GM23338 (cell line): Measurements from ENCODE around the gene MORN2. TPM values are rescaled to one million over a fixed set of nuclear protein-coding genes. Genes with fewer than 3 reads are reported as not detected.

Source experiments
- ATAC-seq: fragments of 200-7000 bp; cut with Tn5 transposase; 3 replicates; pipeline ENCODE4 v1.9.1; 2020
- DNase-seq: peaks from one replicate; pipeline ENCODE4 v3.0.0-alpha.2; 2015; ENCODE audit warnings: low spot score
- H2AFZ ChIP-seq: fragments of 200-600 bp; sonication (generic); 2 replicates; pipeline ENCODE4 v1.8.0; 2016; ENCODE audit warnings: antibody characterized with exemption, mild to moderate bottlenecking, moderate library complexity
- H3F3A ChIP-seq: fragments of 200-600 bp; sonication (generic); replicated peaks from 2 replicates; pipeline ENCODE4 v1.8.0; 2017; ENCODE audit warnings: antibody characterized with exemption, mixed run types, low read depth
- H3K27ac ChIP-seq: fragments of 200-600 bp; sonication (generic); 2 replicates; pipeline ENCODE4 v1.6.1; 2016; ENCODE audit warnings: low read depth
- H3K27me3 ChIP-seq: fragments of 200-600 bp; sonication (generic); 2 replicates; pipeline ENCODE4 v1.8.0; 2016; ENCODE audit warnings: mild to moderate bottlenecking, mixed run types, moderate library complexity; ENCODE audit not compliant: insufficient read depth
- H3K36me3 ChIP-seq: fragments of 200-600 bp; sonication (generic); 2 replicates; pipeline ENCODE4 v1.8.0; 2016; ENCODE audit warnings: mild to moderate bottlenecking; ENCODE audit not compliant: insufficient read depth
- H3K4me1 ChIP-seq: fragments of 200-600 bp; sonication (generic); 2 replicates; pipeline ENCODE4 v1.8.0; 2016; ENCODE audit warnings: mild to moderate bottlenecking, moderate library complexity; ENCODE audit not compliant: insufficient read depth
- H3K4me2 ChIP-seq: fragments of 200-600 bp; sonication (generic); 2 replicates; pipeline ENCODE4 v1.7.1; 2017; ENCODE audit warnings: mixed run types
- H3K4me3 ChIP-seq: fragments of 200-600 bp; sonication (generic); 2 replicates; pipeline ENCODE4 v1.6.1; 2016; ENCODE audit warnings: mixed run types
- H3K79me2 ChIP-seq: fragments of 200-600 bp; sonication (generic); replicated peaks from 2 replicates; pipeline ENCODE4 v1.8.0; 2017; ENCODE audit warnings: mild to moderate bottlenecking; ENCODE audit not compliant: insufficient read depth
- H3K9me2 ChIP-seq: fragments of 200-600 bp; sonication (generic); 2 replicates; pipeline ENCODE4 v1.8.0; 2017; ENCODE audit not compliant: insufficient read depth
- H4K20me1 ChIP-seq: fragments of 200-600 bp; sonication (generic); replicated peaks from 2 replicates; pipeline ENCODE4 v1.8.0; 2017; ENCODE audit warnings: mild to moderate bottlenecking; ENCODE audit not compliant: insufficient read depth
- H3K27ac Mint-ChIP-seq: 2 replicates; pipeline ENCODE4 v1.8.0; 2020; ENCODE audit warnings: inconsistent platforms, mild to moderate bottlenecking, moderate library complexity, mixed read lengths
- H3K27me3 Mint-ChIP-seq: 3 replicates; pipeline ENCODE4 v1.8.0; 2022; ENCODE audit warnings: low read depth, mild to moderate bottlenecking, moderate library complexity, mixed read lengths, inconsistent platforms; ENCODE audit not compliant: insufficient read depth, poor library complexity
- H3K36me3 Mint-ChIP-seq: 3 replicates; pipeline ENCODE4 v1.8.0; 2021; ENCODE audit warnings: low read depth, mild to moderate bottlenecking, inconsistent platforms, moderate library complexity, mixed read lengths
- H3K4me1 Mint-ChIP-seq: 3 replicates; pipeline ENCODE4 v1.8.0; 2020; ENCODE audit warnings: mild to moderate bottlenecking, inconsistent platforms, mixed read lengths
- H3K4me3 Mint-ChIP-seq: 3 replicates; pipeline ENCODE4 v1.8.0; 2021; ENCODE audit warnings: moderate library complexity, mild to moderate bottlenecking, inconsistent platforms, mixed read lengths
- H3K9me3 Mint-ChIP-seq: 3 replicates; pipeline ENCODE4 v1.8.0; 2020; ENCODE audit warnings: moderate library complexity, mild to moderate bottlenecking, inconsistent platforms, mixed read lengths
- ETS1 ChIP-seq: IDR thresholded peaks from 2 replicates; pipeline ENCODE4 v1.6.1; 2016; ENCODE audit warnings: antibody characterized with exemption
- EZH2phosphoT487 ChIP-seq: fragments of 200-600 bp; sonication (generic); IDR thresholded peaks from one replicate; pipeline ENCODE4 v1.8.1; 2018; ENCODE audit warnings: antibody characterized with exemption; ENCODE audit not compliant: unreplicated experiment
- NANOG ChIP-seq: IDR thresholded peaks from 2 replicates; pipeline ENCODE4 v1.6.1; 2016; ENCODE audit warnings: antibody characterized with exemption, borderline replicate concordance
- STAT1 ChIP-seq: IDR thresholded peaks from one replicate; pipeline ENCODE4 v1.6.1; 2016; ENCODE audit warnings: antibody characterized with exemption; ENCODE audit not compliant: unreplicated experiment
- ZNF331 ChIP-seq: fragments of 250-450 bp; sonication (Bioruptor Pico); IDR thresholded peaks from 2 replicates; pipeline ENCODE4 v1.5.0; 2020; ENCODE audit warnings: low read depth, mild to moderate bottlenecking, moderate library complexity
- polyA plus RNA-seq: library from polyadenylated mRNA; unstranded; fragments of >200 nt; fragmentation: Nextera tagmentation; extraction: Ambion mirVana; gene quantifications from 2 replicates; pipeline ENCODE4 v1.2.1, GENCODE V29; 2016
- total RNA-seq: library from RNA; depleted of rRNA; stranded (reverse); fragments of >200 nt; shearing (Covaris generic); gene quantifications from 2 replicates; pipeline ENCODE4 v1.2.3, GENCODE V29; 2014
- TF ChIP-seq, protein P1 (sequence below): IDR thresholded peaks from one replicate; pipeline ENCODE4 v1.6.1; 2018; ENCODE audit warnings: antibody characterized with exemption; ENCODE audit not compliant: unreplicated experiment

MORN2 gene
- total and polyA plus RNA-seq, 2 experiments from 2014 or later, result 7.6 to 45.2 TPM

DNA sequence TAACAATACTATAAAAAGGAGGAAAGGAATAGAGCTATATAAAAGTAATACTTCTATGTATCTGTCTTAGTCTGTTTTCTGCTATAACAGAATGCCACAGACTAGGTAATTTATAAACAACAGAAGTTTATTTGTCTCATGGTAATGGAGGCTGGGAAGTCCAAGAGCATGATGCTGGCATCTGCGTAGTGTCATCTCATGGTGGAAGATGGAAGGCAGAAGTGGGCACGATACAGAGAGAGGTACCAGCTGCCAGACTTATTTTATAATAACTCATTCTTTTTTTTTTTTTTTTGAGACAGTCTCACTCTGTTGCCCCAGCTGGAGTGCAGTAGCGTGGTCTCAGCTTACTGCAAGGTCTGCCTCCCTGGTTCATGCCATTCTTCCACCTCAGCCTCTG lies 4.3 kb upstream of the MORN2 start:
- Histone ChIP-seq H3F3A (no peaks in the 10 kb centered on the region; the same call in 1 of the 2 replicates), H3K27me3 (no peaks in the 10 kb centered on the region), H2AFZ (no peak overlapping the region), H3K4me2 (no peak overlapping the region), H3K79me2 (peaks cover 67% of the 10 kb centered on the region), H3K36me3 (no peaks in the 10 kb centered on the region), H3K4me1 (peaks cover 8% of the 10 kb centered on the region), H3K4me3 (no peak overlapping the region), H3K27ac (no peak overlapping the region), H3K9me2 (no peaks in the 10 kb centered on the region), H4K20me1 (no peaks in the 10 kb centered on the region; the same call in none of the 2 replicates)
- Mint-ChIP-seq H3K27me3 (peaks cover 2% of the 10 kb centered on the region), H3K36me3 (peaks cover 7% of the 10 kb centered on the region), H3K4me1 (peaks cover 12% of the 10 kb centered on the region), H3K9me3 (peaks cover 2% of the 10 kb centered on the region; the same call in 2 of the 3 replicates), H3K27ac (no peak overlapping the region), H3K4me3 (no peak overlapping the region)
- ATAC-seq (no peak), DNase-seq (no peak)
- no peak for TF ChIP-seq ZNF331
- TF ChIP-seq STAT1, result no peak
- TF ChIP-seq, protein P1, sequence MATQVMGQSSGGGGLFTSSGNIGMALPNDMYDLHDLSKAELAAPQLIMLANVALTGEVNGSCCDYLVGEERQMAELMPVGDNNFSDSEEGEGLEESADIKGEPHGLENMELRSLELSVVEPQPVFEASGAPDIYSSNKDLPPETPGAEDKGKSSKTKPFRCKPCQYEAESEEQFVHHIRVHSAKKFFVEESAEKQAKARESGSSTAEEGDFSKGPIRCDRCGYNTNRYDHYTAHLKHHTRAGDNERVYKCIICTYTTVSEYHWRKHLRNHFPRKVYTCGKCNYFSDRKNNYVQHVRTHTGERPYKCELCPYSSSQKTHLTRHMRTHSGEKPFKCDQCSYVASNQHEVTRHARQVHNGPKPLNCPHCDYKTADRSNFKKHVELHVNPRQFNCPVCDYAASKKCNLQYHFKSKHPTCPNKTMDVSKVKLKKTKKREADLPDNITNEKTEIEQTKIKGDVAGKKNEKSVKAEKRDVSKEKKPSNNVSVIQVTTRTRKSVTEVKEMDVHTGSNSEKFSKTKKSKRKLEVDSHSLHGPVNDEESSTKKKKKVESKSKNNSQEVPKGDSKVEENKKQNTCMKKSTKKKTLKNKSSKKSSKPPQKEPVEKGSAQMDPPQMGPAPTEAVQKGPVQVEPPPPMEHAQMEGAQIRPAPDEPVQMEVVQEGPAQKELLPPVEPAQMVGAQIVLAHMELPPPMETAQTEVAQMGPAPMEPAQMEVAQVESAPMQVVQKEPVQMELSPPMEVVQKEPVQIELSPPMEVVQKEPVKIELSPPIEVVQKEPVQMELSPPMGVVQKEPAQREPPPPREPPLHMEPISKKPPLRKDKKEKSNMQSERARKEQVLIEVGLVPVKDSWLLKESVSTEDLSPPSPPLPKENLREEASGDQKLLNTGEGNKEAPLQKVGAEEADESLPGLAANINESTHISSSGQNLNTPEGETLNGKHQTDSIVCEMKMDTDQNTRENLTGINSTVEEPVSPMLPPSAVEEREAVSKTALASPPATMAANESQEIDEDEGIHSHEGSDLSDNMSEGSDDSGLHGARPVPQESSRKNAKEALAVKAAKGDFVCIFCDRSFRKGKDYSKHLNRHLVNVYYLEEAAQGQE, result no peak
- no peak for TF ChIP-seq EZH2phosphoT487

DNA sequence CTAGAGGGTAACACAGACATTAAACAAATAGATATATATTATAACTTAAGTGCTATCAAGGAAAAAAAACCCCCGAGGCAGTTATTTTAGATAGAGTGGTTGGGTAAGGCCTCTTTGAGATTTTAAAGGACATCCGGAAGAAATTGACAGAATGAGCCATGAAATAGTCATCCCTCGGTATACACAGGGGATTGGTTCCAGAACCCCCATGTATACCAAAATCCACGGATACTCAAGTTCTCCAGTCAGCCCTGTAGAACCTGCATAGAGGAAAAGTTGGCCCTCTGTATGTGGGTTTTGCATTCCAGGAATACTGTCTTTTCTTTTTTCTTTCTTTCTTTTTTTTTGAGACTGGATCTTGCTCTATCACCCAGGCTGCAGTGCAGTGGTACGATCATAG lies 2.0 kb upstream of the MORN2 start:
- ATAC-seq, result no peak
- no peak overlapping the region for H3K4me2 ChIP-seq

DNA sequence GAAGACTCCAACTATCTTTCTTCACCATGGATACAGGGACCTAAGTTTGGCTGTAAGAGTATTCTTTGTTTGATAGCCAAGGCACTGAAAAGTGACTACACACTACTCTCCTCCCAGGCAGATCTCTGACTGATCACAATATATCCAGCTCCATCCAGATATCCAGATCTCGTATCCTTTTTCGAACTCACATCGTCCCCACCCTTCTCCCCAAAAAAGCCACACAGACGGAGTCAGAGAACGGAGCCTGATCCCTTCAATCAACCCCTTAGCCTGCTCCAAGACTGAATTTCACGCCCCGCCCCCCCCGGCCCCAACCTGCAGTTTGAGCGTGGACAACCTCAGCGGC lies 575 bp upstream of the MORN2 start:
- ATAC-seq (no peak; the same call in 2 of the 3 replicates), DNase-seq (no peak)
- Histone ChIP-seq H3K4me3 (peak overlapping the region; percentile 94), H3K9me2 (no peaks in the 10 kb centered on the region), H3K4me1 (peaks cover 8% of the 10 kb centered on the region), H3K27me3 (no peaks in the 10 kb centered on the region), H3K36me3 (no peaks in the 10 kb centered on the region), H4K20me1 (no peaks in the 10 kb centered on the region; the same call in 1 of the 2 replicates), H3K27ac (no peak overlapping the region; the same call in 1 of the 2 replicates), H2AFZ (peak overlapping the region; percentile 99), H3K79me2 (peaks cover 52% of the 10 kb centered on the region), H3F3A (no peaks in the 10 kb centered on the region; the same call in 1 of the 2 replicates), H3K4me2 (peak overlapping the region; percentile 96)
- Mint-ChIP-seq H3K9me3 (peaks cover 2% of the 10 kb centered on the region; the same call in 2 of the 3 replicates), H3K36me3 (peaks cover 3% of the 10 kb centered on the region), H3K4me3 (peak overlapping the region; percentile 94), H3K4me1 (peaks cover 16% of the 10 kb centered on the region), H3K27ac (peak overlapping the region; percentile 86), H3K27me3 (peaks cover 2% of the 10 kb centered on the region)
- TF ChIP-seq EZH2phosphoT487 (no peak), ZNF331 (no peak), ETS1 (no peak)

More for the DNA sequence above, 2.0 kb upstream of the MORN2 start:
- H3F3A ChIP-seq, result no peaks in the 10 kb centered on the region; the same call in 1 of the 2 replicates
- H3K36me3 ChIP-seq, result no peaks in the 10 kb centered on the region
- H3K79me2 ChIP-seq, result peaks cover 66% of the 10 kb centered on the region
- H3K27ac Mint-ChIP-seq, result no peak overlapping the region
- H3K4me1 ChIP-seq, result peaks cover 8% of the 10 kb centered on the region
- no peak for DNase-seq
- H3K4me3 ChIP-seq, result no peak overlapping the region
- H3K4me3 Mint-ChIP-seq, result no peak overlapping the region
- H3K27me3 ChIP-seq, result no peaks in the 10 kb centered on the region
- H3K9me3 Mint-ChIP-seq, result peaks cover 2% of the 10 kb centered on the region; the same call in 2 of the 3 replicates
- no peaks in the 10 kb centered on the region; the same call in none of the 2 replicates for H4K20me1 ChIP-seq
- peaks cover 3% of the 10 kb centered on the region for H3K36me3 Mint-ChIP-seq
- H2AFZ ChIP-seq, result no peak overlapping the region
- TF ChIP-seq NANOG, result no peak
- H3K9me2 ChIP-seq, result no peaks in the 10 kb centered on the region
- peaks cover 2% of the 10 kb centered on the region for H3K27me3 Mint-ChIP-seq
- H3K4me1 Mint-ChIP-seq, result peaks cover 16% of the 10 kb centered on the region
- H3K27ac ChIP-seq, result no peak overlapping the region
